Hepatocyte (in vitro differentiated cells): ENCODE data around the gene KRT71.

Experiments
- EZH2 ChIP-seq: fragments of 200-600 bp; sonication (generic); IDR thresholded peaks from 2 replicates; pipeline ENCODE4 v1.6.1; 2016; ENCODE audit warnings: antibody characterized with exemption, mild to moderate bottlenecking, borderline replicate concordance
- EZH2phosphoT487 ChIP-seq: fragments of 200-600 bp; sonication (generic); IDR thresholded peaks from one replicate; pipeline ENCODE4 v1.6.1; 2018; ENCODE audit warnings: antibody characterized with exemption, mild to moderate bottlenecking, low read depth, moderate library complexity; ENCODE audit not compliant: unreplicated experiment, severe bottlenecking
- TF ChIP-seq, protein P1 (sequence below): fragments of 200-600 bp; sonication (generic); IDR thresholded peaks from 2 replicates; pipeline ENCODE4 v1.5.1; 2016; ENCODE audit warnings: antibody characterized with exemption, mild to moderate bottlenecking; ENCODE audit not compliant: poor library complexity

DNA sequence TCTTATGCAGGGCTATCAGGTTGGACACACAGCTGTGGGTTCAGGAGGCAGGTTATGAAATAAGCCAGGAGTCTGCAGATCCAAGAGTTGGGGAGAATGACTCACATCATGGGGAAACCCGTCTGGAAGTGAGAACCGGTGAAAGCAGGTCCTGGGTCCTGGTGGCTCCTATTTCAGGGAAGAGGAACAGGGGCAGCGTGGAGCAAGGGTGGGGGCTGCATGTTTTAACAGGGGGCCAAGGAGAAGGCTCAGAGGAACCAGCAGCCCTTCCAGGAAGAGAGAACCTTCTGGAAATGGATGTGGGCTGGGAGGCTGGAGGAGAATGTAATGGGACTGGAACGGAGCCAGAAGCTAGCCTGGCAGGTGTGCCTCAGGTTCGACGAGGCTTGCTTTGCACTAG, 28.5 kb upstream of the KRT71 start:
- TF ChIP-seq, protein P1, sequence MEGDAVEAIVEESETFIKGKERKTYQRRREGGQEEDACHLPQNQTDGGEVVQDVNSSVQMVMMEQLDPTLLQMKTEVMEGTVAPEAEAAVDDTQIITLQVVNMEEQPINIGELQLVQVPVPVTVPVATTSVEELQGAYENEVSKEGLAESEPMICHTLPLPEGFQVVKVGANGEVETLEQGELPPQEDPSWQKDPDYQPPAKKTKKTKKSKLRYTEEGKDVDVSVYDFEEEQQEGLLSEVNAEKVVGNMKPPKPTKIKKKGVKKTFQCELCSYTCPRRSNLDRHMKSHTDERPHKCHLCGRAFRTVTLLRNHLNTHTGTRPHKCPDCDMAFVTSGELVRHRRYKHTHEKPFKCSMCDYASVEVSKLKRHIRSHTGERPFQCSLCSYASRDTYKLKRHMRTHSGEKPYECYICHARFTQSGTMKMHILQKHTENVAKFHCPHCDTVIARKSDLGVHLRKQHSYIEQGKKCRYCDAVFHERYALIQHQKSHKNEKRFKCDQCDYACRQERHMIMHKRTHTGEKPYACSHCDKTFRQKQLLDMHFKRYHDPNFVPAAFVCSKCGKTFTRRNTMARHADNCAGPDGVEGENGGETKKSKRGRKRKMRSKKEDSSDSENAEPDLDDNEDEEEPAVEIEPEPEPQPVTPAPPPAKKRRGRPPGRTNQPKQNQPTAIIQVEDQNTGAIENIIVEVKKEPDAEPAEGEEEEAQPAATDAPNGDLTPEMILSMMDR: no peak
- no peak for TF ChIP-seq EZH2phosphoT487
- no peak for TF ChIP-seq EZH2
